Erythroblast (primary cell): ENCODE data around the gene ZCCHC7.

Source experiments
- GATA1 ChIP-seq: IDR thresholded peaks from 2 replicates; pipeline ENCODE4 v1.6.1; 2011; ENCODE audit warnings: low read depth, mild to moderate bottlenecking, control low read depth, low read length, moderate library complexity
- POLR2A ChIP-seq: IDR thresholded peaks from 2 replicates; pipeline ENCODE4 v1.6.1; 2011; ENCODE audit warnings: mild to moderate bottlenecking, low read length

DNA sequence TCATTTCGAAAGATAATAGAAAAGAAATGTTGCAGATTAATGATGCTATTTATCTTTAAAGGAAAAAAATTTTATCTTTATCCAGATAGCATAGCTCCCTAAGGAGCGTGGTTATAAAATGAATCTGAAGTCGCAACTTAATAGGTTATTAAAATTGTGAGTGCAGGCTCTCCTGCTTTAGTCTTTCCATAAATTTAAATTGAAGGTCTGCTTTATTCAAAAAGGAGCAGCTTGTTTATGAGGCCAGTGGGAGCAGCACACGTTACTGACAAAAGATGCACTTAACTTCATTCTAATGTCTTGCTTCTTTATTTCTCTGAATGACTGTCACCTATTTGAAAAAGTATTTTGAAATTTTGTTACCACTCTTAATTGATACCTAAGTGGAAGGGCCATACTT lies 95.0 kb downstream of the ZCCHC7 start:
- no peak for TF ChIP-seq POLR2A
- TF ChIP-seq GATA1 = no peak
